ENCODE measurements around the gene KIDINS220.
"Not testable (repeated sequence)": the region's sequence is repeated elsewhere in the genome, so short reads cannot be mapped to it uniquely, and the experiment has no call there.

Gene KIDINS220

GRCh38 chr2:8737571-8738175 is 99.7 kb downstream of the KIDINS220 start:
- ATAC-seq = peak; percentile 40; the same call in 2 of the 3 replicates
- no peak for TF ChIP-seq ESRRG (CRISPR knock-in tag; IDR thresholded peaks at IDR 0.05)
- TF ChIP-seq ZFP3 (CRISPR knock-in tag; IDR thresholded peaks at IDR 0.05) = no peak
- no peak for TF ChIP-seq CSDC2 (CRISPR knock-in tag; IDR thresholded peaks at IDR 0.05)
- TF ChIP-seq, protein P1, sequence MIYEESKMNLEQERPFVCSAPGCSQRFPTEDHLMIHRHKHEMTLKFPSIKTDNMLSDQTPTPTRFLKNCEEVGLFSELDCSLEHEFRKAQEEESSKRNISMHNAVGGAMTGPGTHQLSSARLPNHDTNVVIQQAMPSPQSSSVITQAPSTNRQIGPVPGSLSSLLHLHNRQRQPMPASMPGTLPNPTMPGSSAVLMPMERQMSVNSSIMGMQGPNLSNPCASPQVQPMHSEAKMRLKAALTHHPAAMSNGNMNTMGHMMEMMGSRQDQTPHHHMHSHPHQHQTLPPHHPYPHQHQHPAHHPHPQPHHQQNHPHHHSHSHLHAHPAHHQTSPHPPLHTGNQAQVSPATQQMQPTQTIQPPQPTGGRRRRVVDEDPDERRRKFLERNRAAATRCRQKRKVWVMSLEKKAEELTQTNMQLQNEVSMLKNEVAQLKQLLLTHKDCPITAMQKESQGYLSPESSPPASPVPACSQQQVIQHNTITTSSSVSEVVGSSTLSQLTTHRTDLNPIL (CRISPR knock-in tag; IDR thresholded peaks at IDR 0.05; ENCODE audit: low read depth) = no peak
- TF ChIP-seq RARB (CRISPR knock-in tag; IDR thresholded peaks at IDR 0.05) = no peak
- TF ChIP-seq PPARA (CRISPR knock-in tag; IDR thresholded peaks at IDR 0.05; ENCODE audit: borderline replicate concordance) = no peak
- TF ChIP-seq ISL1 (CRISPR knock-in tag; IDR thresholded peaks at IDR 0.05) = no peak
- TF ChIP-seq OSR1 (CRISPR knock-in tag; IDR thresholded peaks at IDR 0.05) = no peak

DNA sequence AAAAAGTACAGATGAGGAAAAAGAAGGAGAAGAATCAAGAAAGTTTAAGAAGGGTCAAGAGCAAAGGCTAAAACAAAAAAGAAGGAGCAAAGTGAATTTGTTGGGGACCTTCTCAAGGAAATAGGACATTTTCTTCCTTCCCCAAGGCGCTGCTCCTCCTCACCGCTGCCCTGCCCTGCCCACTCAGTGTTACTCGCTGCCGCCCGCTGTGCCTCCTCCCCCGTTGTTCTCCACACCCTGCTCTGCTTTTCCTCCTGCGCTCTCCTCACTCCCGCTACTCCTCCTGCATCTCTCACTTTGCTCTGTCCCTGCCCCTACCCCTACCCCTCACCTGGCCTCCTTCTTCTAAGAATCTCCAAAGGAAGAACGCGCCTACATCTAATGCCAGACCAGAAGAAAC is 104.8 kb downstream of the KIDINS220 start:
- no peak for ATAC-seq
- TF ChIP-seq PPARA (CRISPR knock-in tag; IDR thresholded peaks at IDR 0.05; ENCODE audit: borderline replicate concordance) (no peak), ESRRG (CRISPR knock-in tag; IDR thresholded peaks at IDR 0.05) (no peak), ZNF565 (CRISPR knock-in tag; conservative IDR thresholded peaks at IDR 0.05; ENCODE audit: low read depth) (no peak), ARNTL (CRISPR knock-in tag; IDR thresholded peaks at IDR 0.05; ENCODE audit: borderline replicate concordance, low read depth) (no peak), CSDC2 (CRISPR knock-in tag; IDR thresholded peaks at IDR 0.05) (no peak), OSR1 (CRISPR knock-in tag; IDR thresholded peaks at IDR 0.05) (no peak), TCF4 (CRISPR knock-in tag; IDR thresholded peaks at IDR 0.05; ENCODE audit: borderline replicate concordance) (no peak), CSRNP3 (CRISPR knock-in tag; IDR thresholded peaks at IDR 0.05) (no peak), ZNF8 (CRISPR knock-in tag; IDR thresholded peaks at IDR 0.05) (no peak), ISL1 (CRISPR knock-in tag; IDR thresholded peaks at IDR 0.05) (no peak), TSHZ2 (CRISPR knock-in tag; IDR thresholded peaks at IDR 0.05) (no peak), BACH2 (CRISPR knock-in tag; IDR thresholded peaks at IDR 0.05; ENCODE audit: borderline replicate concordance) (no peak), GLIS3 (CRISPR knock-in tag; IDR thresholded peaks at IDR 0.05) (no peak), ZC3H10 (CRISPR knock-in tag; IDR thresholded peaks at IDR 0.05) (no peak), TOX (CRISPR knock-in tag; IDR thresholded peaks at IDR 0.05; ENCODE audit: borderline replicate concordance) (no peak), SNAI2 (CRISPR knock-in tag; IDR thresholded peaks at IDR 0.05) (no peak)
- TF ChIP-seq, protein P1 (CRISPR knock-in tag; IDR thresholded peaks at IDR 0.05; ENCODE audit: low read depth) = no peak
- TF ChIP-seq, protein P2, sequence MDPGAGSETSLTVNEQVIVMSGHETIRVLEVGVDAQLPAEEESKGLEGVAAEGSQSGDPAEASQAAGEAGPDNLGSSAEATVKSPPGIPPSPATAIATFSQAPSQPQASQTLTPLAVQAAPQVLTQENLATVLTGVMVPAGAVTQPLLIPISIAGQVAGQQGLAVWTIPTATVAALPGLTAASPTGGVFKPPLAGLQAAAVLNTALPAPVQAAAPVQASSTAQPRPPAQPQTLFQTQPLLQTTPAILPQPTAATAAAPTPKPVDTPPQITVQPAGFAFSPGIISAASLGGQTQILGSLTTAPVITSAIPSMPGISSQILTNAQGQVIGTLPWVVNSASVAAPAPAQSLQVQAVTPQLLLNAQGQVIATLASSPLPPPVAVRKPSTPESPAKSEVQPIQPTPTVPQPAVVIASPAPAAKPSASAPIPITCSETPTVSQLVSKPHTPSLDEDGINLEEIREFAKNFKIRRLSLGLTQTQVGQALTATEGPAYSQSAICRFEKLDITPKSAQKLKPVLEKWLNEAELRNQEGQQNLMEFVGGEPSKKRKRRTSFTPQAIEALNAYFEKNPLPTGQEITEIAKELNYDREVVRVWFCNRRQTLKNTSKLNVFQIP (CRISPR knock-in tag; IDR thresholded peaks at IDR 0.05; ENCODE audit: borderline replicate concordance, low read depth) = no peak

DNA sequence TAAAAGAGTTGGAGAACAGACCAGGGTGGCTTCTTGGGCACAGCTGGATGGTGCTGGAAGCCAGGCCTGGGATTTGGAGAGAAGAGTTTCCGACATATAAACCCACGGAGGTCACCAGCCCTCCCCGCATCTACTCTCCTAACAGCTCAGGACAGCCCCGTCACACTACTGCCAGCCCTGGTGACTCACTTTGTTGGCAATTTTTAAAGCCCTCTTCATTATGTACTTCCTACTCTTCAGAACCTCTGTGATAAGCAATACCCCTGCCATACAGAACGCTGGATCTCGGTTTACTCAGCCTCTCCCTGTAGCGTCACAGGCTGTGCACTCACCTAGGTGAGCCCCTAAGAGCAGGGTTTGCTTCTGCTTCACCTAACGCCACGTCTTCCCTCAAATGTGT is 107.5 kb downstream of the KIDINS220 start:
- TF ChIP-seq ZNF8 (CRISPR knock-in tag; IDR thresholded peaks at IDR 0.05) = no peak
- TF ChIP-seq TCF4 (CRISPR knock-in tag; IDR thresholded peaks at IDR 0.05; ENCODE audit: borderline replicate concordance) = no peak
- TF ChIP-seq ZNF70 (CRISPR knock-in tag; IDR thresholded peaks at IDR 0.05) = no peak

GRCh38 chr2:8729101-8729500 is 108.3 kb downstream of the KIDINS220 start:
- ATAC-seq = not testable (repeated sequence)

More for the DNA sequence above, 107.5 kb downstream of the KIDINS220 start:
- no peak for ATAC-seq
